ENCODE measurements around the gene SOCS1.

- TF ChIP-seq CTCF (IDR thresholded peaks at IDR 0.05 in 2 of 3, conservative IDR thresholded peaks at IDR 0.05 in 1 of 3; ENCODE audit: insufficient read depth in 2 of 3, low read depth in 1 of 3, low read length in 3 of 3) (no peak), FOXM1 (IDR thresholded peaks at IDR 0.05; ENCODE audit: low read depth) (no peak), FOXM1 (CRISPR knock-in tag; IDR thresholded peaks at IDR 0.05; ENCODE audit: low read depth) (no peak), U2AF2 (optimal IDR thresholded peaks at IDR 0.05; ENCODE audit: low read depth, low read length) (no peak), SAP30 (IDR thresholded peaks at IDR 0.05; ENCODE audit: borderline replicate concordance, insufficient read depth, low read depth, low read length, poor library complexity, severe bottlenecking) (no peak), SMARCB1 (IDR thresholded peaks at IDR 0.05; ENCODE audit: insufficient read length, low read depth) (no peak)
Observed at GRCh38 chr16:11259655-11260595, 3.9 kb upstream of the SOCS1 start.

Data from K562 (cell line).